Measurements from ENCODE around the gene SLC25A13.

The SLC25A13 gene

GRCh38 chr7:96287559-96287958 is 34.3 kb downstream of the SLC25A13 start:
- no peak overlapping the region for H3K4me3 ChIP-seq (ENCODE audit: low read depth, low read length)
- no peak for TF ChIP-seq POLR2A (IDR thresholded peaks at IDR 0.05; ENCODE audit: extremely low read depth, insufficient read length)
- TF ChIP-seq, protein P1, sequence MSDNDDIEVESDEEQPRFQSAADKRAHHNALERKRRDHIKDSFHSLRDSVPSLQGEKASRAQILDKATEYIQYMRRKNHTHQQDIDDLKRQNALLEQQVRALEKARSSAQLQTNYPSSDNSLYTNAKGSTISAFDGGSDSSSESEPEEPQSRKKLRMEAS (IDR thresholded peaks at IDR 0.05; ENCODE audit: low read depth, low read length) = no peak
- TF ChIP-seq MYC (IDR thresholded peaks at IDR 0.05; ENCODE audit: low read depth, low read length) = no peak
- no peak for TF ChIP-seq CTCF (IDR thresholded peaks at IDR 0.05; ENCODE audit: low read depth, low read length)
- DNase-seq (ENCODE audit: low read depth) = peak; percentile 12

DNA sequence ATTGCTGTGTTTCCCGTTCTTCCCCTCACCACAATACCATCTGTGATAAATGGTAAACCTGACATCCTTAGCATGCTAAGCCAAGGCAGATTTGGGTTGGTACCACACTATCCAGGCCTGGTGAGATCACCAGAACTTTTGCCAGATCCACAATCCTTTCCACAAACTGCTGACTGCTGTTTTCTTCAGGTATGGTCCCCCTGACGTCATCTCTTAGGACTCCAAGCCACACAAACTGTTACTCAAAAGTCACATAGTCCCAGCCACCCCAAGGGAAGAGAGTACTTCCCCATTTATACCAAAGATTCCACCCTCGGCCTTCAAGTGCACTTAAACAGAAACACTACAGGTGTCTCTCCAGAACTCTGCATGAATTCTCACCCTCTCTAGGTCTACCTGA is 34.8 kb downstream of the SLC25A13 start:
- DNase-seq (ENCODE audit: low read depth) = peak; percentile 44
- H3K4me3 ChIP-seq (ENCODE audit: low read depth, low read length) = no peak overlapping the region
- TF ChIP-seq POLR2A (IDR thresholded peaks at IDR 0.05; ENCODE audit: extremely low read depth, insufficient read length) = no peak
- TF ChIP-seq, protein P1 (IDR thresholded peaks at IDR 0.05; ENCODE audit: low read depth, low read length) = no peak
- no peak for TF ChIP-seq CTCF (IDR thresholded peaks at IDR 0.05; ENCODE audit: low read depth, low read length)
- no peak for TF ChIP-seq MYC (IDR thresholded peaks at IDR 0.05; ENCODE audit: low read depth, low read length)

- peak; percentile 21 for DNase-seq (ENCODE audit: low read depth)
- TF ChIP-seq MYC (IDR thresholded peaks at IDR 0.05; ENCODE audit: low read depth, low read length) = no peak
- TF ChIP-seq, protein P1 (IDR thresholded peaks at IDR 0.05; ENCODE audit: low read depth, low read length) = no peak
- H3K4me3 ChIP-seq (ENCODE audit: low read depth, low read length) = no peak overlapping the region
These were observed 36.3 kb downstream of the SLC25A13 start for GRCh38 chr7:96285579-96285978.

DNA sequence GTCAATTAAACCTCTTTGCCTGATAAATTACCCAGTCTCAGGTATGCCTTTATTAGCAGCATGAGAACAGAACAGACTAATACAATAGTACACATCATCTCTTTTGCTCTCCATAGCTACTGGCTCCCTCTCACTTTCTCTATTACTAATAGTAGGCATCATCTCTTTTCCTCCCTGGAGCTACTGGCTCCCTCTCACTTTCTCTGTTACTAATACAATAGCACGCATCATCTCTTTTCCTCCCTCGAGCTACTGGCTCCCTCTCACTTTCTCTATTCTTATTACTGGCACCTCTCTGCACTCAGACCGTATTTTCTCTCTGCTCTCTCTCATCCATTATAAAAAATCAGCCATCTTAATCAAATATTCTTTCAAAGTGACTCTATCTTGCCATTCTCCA is 37.1 kb downstream of the SLC25A13 start:
- TF ChIP-seq POLR2A (IDR thresholded peaks at IDR 0.05; ENCODE audit: extremely low read depth, insufficient read length) = no peak
- TF ChIP-seq, protein P1 (IDR thresholded peaks at IDR 0.05; ENCODE audit: low read depth, low read length) = no peak
- TF ChIP-seq MYC (IDR thresholded peaks at IDR 0.05; ENCODE audit: low read depth, low read length) = no peak
- no peak for TF ChIP-seq CTCF (IDR thresholded peaks at IDR 0.05; ENCODE audit: low read depth, low read length)
- no peak overlapping the region for H3K4me3 ChIP-seq (ENCODE audit: low read depth, low read length)
- DNase-seq (ENCODE audit: low read depth) = no peak

GRCh38 chr7:96284240-96284639 is 37.7 kb downstream of the SLC25A13 start:
- no peak overlapping the region for H3K4me3 ChIP-seq (ENCODE audit: low read depth, low read length)
- no peak for DNase-seq (ENCODE audit: low read depth)
- TF ChIP-seq MYC (IDR thresholded peaks at IDR 0.05; ENCODE audit: low read depth, low read length) (no peak), POLR2A (IDR thresholded peaks at IDR 0.05; ENCODE audit: extremely low read depth, insufficient read length) (no peak), CTCF (IDR thresholded peaks at IDR 0.05; ENCODE audit: low read depth, low read length) (no peak)
- TF ChIP-seq, protein P1 (IDR thresholded peaks at IDR 0.05; ENCODE audit: low read depth, low read length) = no peak

DNA sequence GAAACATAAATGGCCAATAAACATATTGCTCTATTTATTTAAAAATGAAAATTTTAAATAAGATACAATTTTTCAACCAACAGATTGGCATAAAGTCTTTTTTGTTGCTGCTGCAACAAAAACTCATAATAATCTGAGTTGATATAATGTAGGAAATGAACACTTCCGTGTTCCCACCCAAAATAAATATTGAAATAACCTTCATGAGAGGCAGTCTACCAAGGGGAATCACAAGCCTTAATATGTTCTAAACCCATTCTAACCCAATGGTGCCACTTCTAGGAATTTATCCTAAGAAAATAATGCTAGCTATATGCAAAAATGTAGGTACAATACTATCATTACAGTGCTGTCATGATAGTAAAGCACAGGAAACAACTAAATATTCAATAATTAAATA is 39.1 kb downstream of the SLC25A13 start:
- no peak overlapping the region for H3K4me3 ChIP-seq (ENCODE audit: low read depth, low read length)
- no peak for TF ChIP-seq MYC (IDR thresholded peaks at IDR 0.05; ENCODE audit: low read depth, low read length)
- no peak for TF ChIP-seq CTCF (IDR thresholded peaks at IDR 0.05; ENCODE audit: low read depth, low read length)
- TF ChIP-seq, protein P1 (IDR thresholded peaks at IDR 0.05; ENCODE audit: low read depth, low read length) = no peak
- TF ChIP-seq POLR2A (IDR thresholded peaks at IDR 0.05; ENCODE audit: extremely low read depth, insufficient read length) = no peak
- no peak for DNase-seq (ENCODE audit: low read depth)
